RWPE2 (cell line): ENCODE data around the gene IGSF21.

ENCODE experiments used
- ATAC-seq: fragments of 200-7000 bp; cut with Tn5 transposase; 3 replicates; pipeline ENCODE4 v1.9.1; 2021; ENCODE audit warnings: low read depth
- DNase-seq: peaks from one replicate; pipeline ENCODE4 v3.0.0-alpha.2; 2020; ENCODE audit warnings: low spot score
- H3K27ac ChIP-seq: fragments of 450-650 bp; 2 replicates; pipeline ENCODE4 v1.5.1; 2017; ENCODE audit warnings: mild to moderate bottlenecking; ENCODE audit not compliant: poor library complexity, severe bottlenecking
- H3K27me3 ChIP-seq: fragments of 250-450 bp; sonication (Bioruptor Pico); 2 replicates; pipeline ENCODE4 v1.5.1; 2021; ENCODE audit warnings: mild to moderate bottlenecking, moderate library complexity; ENCODE audit not compliant: insufficient read depth, poor library complexity, severe bottlenecking
- H3K36me3 ChIP-seq: fragments of 250-450 bp; sonication (Bioruptor Pico); 2 replicates; pipeline ENCODE4 v1.5.1; 2020; ENCODE audit warnings: low read depth, mild to moderate bottlenecking, moderate library complexity
- H3K4me1 ChIP-seq: fragments of 250-450 bp; sonication (Bioruptor Pico); 2 replicates; pipeline ENCODE4 v1.5.1; 2021; ENCODE audit warnings: mild to moderate bottlenecking, moderate library complexity; ENCODE audit not compliant: insufficient read depth, poor library complexity, severe bottlenecking
- H3K4me3 ChIP-seq: fragments of 250-450 bp; sonication (Bioruptor Pico); 2 replicates; pipeline ENCODE4 v1.5.1; 2021; ENCODE audit warnings: mild to moderate bottlenecking, moderate library complexity; ENCODE audit not compliant: severe bottlenecking
- H3K9me3 ChIP-seq: fragments of 250-450 bp; sonication (Bioruptor Pico); 2 replicates; pipeline ENCODE4 v1.5.1; 2021; ENCODE audit warnings: mild to moderate bottlenecking, moderate library complexity; ENCODE audit not compliant: severe bottlenecking
- TF ChIP-seq, protein P1 (sequence below): fragments of 450-650 bp; IDR thresholded peaks from one replicate; pipeline ENCODE4 v1.5.1; 2017; ENCODE audit warnings: mild to moderate bottlenecking, moderate library complexity; ENCODE audit not compliant: poor library complexity, severe bottlenecking

IGSF21 gene

DNA sequence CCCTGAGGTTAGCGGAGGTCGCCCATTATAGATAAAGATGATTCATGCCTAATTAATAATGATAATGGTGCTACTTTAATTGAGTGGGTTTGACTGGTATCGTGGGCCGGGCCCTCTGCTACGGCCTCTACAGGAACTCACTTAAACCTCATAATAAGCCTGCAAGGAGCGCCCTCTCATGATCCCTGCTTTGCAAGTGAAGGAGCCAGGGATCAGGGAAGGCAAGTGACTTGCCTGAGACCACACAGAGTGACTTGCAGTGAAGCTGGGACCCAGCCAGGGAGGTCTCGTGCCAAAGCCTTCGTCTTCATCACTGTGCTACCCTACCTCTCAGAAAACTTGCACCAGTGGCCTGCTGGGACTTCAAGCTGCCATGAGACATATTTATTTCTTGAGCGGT lies 206.8 kb downstream of the IGSF21 start:
- no peak overlapping the region for H3K27ac ChIP-seq
- no peaks in the 10 kb centered on the region for H3K36me3 ChIP-seq
- H3K9me3 ChIP-seq = no peaks in the 10 kb centered on the region
- ATAC-seq (no peak), DNase-seq (no peak)
- no peaks in the 10 kb centered on the region for H3K4me1 ChIP-seq
- no peak overlapping the region for H3K4me3 ChIP-seq
- H3K27me3 ChIP-seq = no peaks in the 10 kb centered on the region
- TF ChIP-seq, protein P1, sequence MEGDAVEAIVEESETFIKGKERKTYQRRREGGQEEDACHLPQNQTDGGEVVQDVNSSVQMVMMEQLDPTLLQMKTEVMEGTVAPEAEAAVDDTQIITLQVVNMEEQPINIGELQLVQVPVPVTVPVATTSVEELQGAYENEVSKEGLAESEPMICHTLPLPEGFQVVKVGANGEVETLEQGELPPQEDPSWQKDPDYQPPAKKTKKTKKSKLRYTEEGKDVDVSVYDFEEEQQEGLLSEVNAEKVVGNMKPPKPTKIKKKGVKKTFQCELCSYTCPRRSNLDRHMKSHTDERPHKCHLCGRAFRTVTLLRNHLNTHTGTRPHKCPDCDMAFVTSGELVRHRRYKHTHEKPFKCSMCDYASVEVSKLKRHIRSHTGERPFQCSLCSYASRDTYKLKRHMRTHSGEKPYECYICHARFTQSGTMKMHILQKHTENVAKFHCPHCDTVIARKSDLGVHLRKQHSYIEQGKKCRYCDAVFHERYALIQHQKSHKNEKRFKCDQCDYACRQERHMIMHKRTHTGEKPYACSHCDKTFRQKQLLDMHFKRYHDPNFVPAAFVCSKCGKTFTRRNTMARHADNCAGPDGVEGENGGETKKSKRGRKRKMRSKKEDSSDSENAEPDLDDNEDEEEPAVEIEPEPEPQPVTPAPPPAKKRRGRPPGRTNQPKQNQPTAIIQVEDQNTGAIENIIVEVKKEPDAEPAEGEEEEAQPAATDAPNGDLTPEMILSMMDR = no peak

DNA sequence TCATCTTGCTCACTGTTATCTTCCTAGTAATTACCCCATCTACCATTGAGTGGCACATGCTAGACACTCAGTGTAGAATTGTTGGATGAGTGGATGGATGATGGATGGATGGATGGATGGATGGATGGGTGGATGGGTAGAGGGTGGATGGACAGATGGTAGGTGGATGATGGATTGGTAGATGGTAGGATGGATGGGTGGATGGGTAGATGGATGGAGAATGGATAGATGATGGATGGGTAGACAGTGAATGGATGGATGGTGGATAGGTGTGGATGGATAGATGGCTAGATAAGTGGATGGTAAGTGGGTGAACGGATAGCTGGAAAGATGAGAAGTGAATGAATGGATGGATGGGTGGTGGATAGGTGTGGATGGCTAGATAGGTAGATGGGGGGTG lies 207.9 kb downstream of the IGSF21 start:
- DNase-seq = no peak
- Histone ChIP-seq H3K4me3 (no peak overlapping the region), H3K9me3 (no peaks in the 10 kb centered on the region), H3K36me3 (no peaks in the 10 kb centered on the region), H3K27ac (no peak overlapping the region), H3K4me1 (no peaks in the 10 kb centered on the region), H3K27me3 (no peaks in the 10 kb centered on the region)
- TF ChIP-seq, protein P1 = no peak
- no peak for ATAC-seq

DNA sequence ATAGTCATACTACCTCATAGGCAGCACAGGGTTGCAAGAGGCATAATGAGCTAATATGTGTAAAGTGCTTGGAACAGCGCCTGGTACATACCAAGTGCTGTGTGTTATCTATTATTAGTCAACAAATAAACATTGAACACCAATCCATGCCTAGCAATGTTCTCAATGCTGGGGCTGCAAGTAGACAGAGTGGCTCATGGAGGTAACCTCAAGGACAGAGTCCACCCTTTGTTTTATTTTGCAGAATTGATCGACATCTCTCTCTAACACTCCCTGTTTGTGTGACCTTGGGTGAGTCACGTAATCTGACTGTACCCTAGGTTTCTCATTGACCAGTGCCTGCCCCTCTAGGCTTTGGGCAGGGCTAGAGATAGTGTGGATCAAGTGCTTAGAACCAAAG lies 209.2 kb downstream of the IGSF21 start:
- ATAC-seq = no peak
- DNase-seq = no peak

DNA sequence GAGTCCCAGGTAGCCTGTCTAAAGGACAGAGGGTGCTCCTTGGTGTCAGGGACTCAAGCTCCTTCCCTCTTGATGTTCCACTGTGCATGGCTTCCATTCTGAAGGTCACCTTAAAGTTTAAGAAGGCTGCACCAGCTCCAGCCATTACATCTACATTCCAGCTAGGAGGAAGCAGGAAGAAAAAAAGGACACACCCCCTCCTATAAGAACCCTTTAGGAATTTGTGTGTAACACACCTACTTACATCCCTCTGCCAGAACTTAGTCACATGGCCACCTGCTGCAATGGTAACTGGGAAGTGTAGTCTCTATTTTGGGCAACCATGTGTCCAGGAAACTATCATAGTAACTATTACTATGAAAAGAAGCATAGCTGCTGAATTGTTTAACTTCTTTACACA lies 211.5 kb downstream of the IGSF21 start:
- Histone ChIP-seq H3K4me3 (no peak overlapping the region), H3K4me1 (no peaks in the 10 kb centered on the region), H3K9me3 (no peaks in the 10 kb centered on the region), H3K27ac (no peak overlapping the region), H3K27me3 (no peaks in the 10 kb centered on the region), H3K36me3 (no peaks in the 10 kb centered on the region)
- ATAC-seq = no peak
- DNase-seq = no peak
- TF ChIP-seq, protein P1 = no peak

More for the DNA sequence above, 209.2 kb downstream of the IGSF21 start:
- Histone ChIP-seq H3K4me1 (no peaks in the 10 kb centered on the region), H3K9me3 (no peaks in the 10 kb centered on the region), H3K36me3 (no peaks in the 10 kb centered on the region), H3K27me3 (no peaks in the 10 kb centered on the region), H3K27ac (no peak overlapping the region), H3K4me3 (no peak overlapping the region)
- TF ChIP-seq, protein P1 = no peak

DNA sequence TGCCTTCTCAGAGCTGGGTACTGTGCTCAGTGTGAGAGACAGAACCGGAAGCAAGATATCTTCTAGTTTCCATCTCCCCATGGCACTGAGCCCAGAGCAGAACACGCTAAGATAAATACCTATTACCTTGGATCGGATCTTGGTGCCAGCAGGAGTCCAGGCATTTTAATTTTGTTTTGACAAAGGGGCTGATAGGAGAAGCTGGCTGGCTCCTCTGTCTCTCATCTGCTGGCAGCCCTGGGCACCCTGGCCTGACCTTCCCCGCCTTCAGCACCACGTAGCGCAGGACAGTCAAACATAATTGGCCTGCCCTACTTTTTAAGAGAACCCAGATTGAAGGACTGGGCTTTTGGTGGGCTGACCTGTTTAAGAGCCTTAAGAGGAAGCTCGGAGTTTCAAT lies 212.5 kb downstream of the IGSF21 start:
- Histone ChIP-seq H3K27me3 (no peaks in the 10 kb centered on the region), H3K27ac (no peak overlapping the region), H3K4me1 (no peaks in the 10 kb centered on the region), H3K36me3 (no peaks in the 10 kb centered on the region), H3K4me3 (no peak overlapping the region), H3K9me3 (no peaks in the 10 kb centered on the region)
- DNase-seq (no peak), ATAC-seq (no peak)
- TF ChIP-seq, protein P1 = no peak
